GM18505 (cell line): ENCODE data around the gene BBS10.
"Not testable (repeated sequence)": the region's sequence is repeated elsewhere in the genome, so short reads cannot be mapped to it uniquely, and the experiment has no call there.

Source experiments
- ATAC-seq: cut with Tn5 transposase; IDR thresholded peaks from one replicate; pipeline ENCODE4 v1.9.1; 2021; ENCODE audit not compliant: unreplicated experiment
- POLR2A ChIP-seq: IDR thresholded peaks from 4 replicates; pipeline ENCODE4 v1.6.1; 2011; ENCODE audit warnings: borderline replicate concordance; ENCODE audit not compliant: insufficient read depth, insufficient read length; ENCODE audit errors: extremely low read depth

BBS10 gene

GRCh38 chr12:76356071-76356470 is 7.9 kb upstream of the BBS10 start:
- TF ChIP-seq POLR2A: no peak

GRCh38 chr12:76346798-76347420 is 1.3 kb downstream of the BBS10 start:
- TF ChIP-seq POLR2A: no peak
- ATAC-seq: no peak

More at GRCh38 chr12:76356071-76356470, 7.9 kb upstream of the BBS10 start:
- ATAC-seq: no peak

- ATAC-seq: no peak
- TF ChIP-seq POLR2A: no peak
Measured at GRCh38 chr12:76346236-76346635, 2.0 kb downstream of the BBS10 start.

GRCh38 chr12:76345569-76345968 is 2.6 kb downstream of the BBS10 start:
- no peak for TF ChIP-seq POLR2A
- ATAC-seq: no peak

- ATAC-seq: no peak
Measured at GRCh38 chr12:76341436-76342030, 6.7 kb downstream of the BBS10 start.

GRCh38 chr12:76340680-76341435 is 7.4 kb downstream of the BBS10 start:
- ATAC-seq: no peak
- TF ChIP-seq POLR2A: no peak

More at GRCh38 chr12:76341436-76342030, 6.7 kb downstream of the BBS10 start:
- TF ChIP-seq POLR2A: no peak

- TF ChIP-seq POLR2A: no peak
- no peak for ATAC-seq
Measured at GRCh38 chr12:76337583-76337982, 10.6 kb downstream of the BBS10 start.

GRCh38 chr12:76332606-76333005 is 15.6 kb downstream of the BBS10 start:
- TF ChIP-seq POLR2A: no peak
- ATAC-seq: no peak

- no peak for ATAC-seq
- no peak for TF ChIP-seq POLR2A
Measured at GRCh38 chr12:76329606-76330005, 18.6 kb downstream of the BBS10 start.

- ATAC-seq: no peak
- no peak for TF ChIP-seq POLR2A
Measured at GRCh38 chr12:76329159-76329558, 19.1 kb downstream of the BBS10 start.

- ATAC-seq: not testable (repeated sequence)
Measured at GRCh38 chr12:76319595-76320319, 28.5 kb downstream of the BBS10 start.

- ATAC-seq: no peak
- TF ChIP-seq POLR2A: no peak
Measured at GRCh38 chr12:76318773-76319594, 29.2 kb downstream of the BBS10 start.

GRCh38 chr12:76317976-76318375 is 30.2 kb downstream of the BBS10 start:
- TF ChIP-seq POLR2A: no peak
- no peak for ATAC-seq
